Vagina (tissue), 2 donors: ENCODE results near the gene NAA40.

ENCODE experiments used
- POLR2A ChIP-seq, 2 donors: fragments of 450-650 bp; IDR thresholded peaks; one replicate each; pipeline ENCODE4 v1.6.1; 2017; ENCODE audit warnings: antibody characterized with exemption in 2 of 2, mild to moderate bottlenecking in 2 of 2, moderate library complexity in 2 of 2
- POLR2AphosphoS5 ChIP-seq, 2 donors: sonication (generic); formaldehyde crosslinking; IDR thresholded peaks; one replicate each; pipeline ENCODE4 v1.9.0; 2017; ENCODE audit warnings: antibody characterized with exemption in 2 of 2, mild to moderate bottlenecking in 2 of 2, low read depth in 1 of 2; ENCODE audit not compliant: insufficient read depth in 1 of 2
- TF ChIP-seq, protein P1 (sequence below), 3 experiments: fragments of 450-650 bp in 2 of 3; fragments of 200-600 bp in 1 of 3; sonication (generic) in 1 of 3; IDR thresholded peaks; one replicate each; pipeline ENCODE4 v1.5.1; 2017 to 2019; ENCODE audit warnings: antibody characterized with exemption in 3 of 3, mild to moderate bottlenecking in 2 of 3, moderate library complexity in 2 of 3

DNA sequence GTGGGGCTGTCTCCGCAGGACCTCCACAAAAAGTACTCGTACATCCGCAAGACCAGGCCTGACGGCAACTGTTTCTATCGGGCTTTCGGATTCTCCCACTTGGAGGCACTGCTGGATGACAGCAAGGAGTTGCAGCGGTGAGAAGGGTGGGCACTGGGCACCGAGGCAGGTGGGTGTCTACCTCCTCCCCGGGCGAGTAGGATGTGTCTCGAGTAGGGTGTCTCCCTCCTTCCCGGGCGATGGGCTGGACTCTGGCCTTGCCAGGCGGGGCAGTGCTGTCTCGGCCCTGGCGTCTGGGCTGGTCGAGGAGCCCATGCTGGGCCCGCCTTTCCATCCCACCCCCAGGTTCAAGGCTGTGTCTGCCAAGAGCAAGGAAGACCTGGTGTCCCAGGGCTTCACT, 57.7 kb downstream of the NAA40 start:
- TF ChIP-seq POLR2A (IDR thresholded peaks at IDR 0.05) (no peak), POLR2AphosphoS5 (IDR thresholded peaks at IDR 0.05; ENCODE audit: insufficient read depth in 1 of 2, low read depth in 1 of 2) (no peak)
- TF ChIP-seq, protein P1, sequence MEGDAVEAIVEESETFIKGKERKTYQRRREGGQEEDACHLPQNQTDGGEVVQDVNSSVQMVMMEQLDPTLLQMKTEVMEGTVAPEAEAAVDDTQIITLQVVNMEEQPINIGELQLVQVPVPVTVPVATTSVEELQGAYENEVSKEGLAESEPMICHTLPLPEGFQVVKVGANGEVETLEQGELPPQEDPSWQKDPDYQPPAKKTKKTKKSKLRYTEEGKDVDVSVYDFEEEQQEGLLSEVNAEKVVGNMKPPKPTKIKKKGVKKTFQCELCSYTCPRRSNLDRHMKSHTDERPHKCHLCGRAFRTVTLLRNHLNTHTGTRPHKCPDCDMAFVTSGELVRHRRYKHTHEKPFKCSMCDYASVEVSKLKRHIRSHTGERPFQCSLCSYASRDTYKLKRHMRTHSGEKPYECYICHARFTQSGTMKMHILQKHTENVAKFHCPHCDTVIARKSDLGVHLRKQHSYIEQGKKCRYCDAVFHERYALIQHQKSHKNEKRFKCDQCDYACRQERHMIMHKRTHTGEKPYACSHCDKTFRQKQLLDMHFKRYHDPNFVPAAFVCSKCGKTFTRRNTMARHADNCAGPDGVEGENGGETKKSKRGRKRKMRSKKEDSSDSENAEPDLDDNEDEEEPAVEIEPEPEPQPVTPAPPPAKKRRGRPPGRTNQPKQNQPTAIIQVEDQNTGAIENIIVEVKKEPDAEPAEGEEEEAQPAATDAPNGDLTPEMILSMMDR (IDR thresholded peaks at IDR 0.05), result no peak
